Measurements from ENCODE around the gene MT3. TPM values are rescaled to one million over a fixed set of nuclear protein-coding genes. Genes with fewer than 3 reads are reported as not detected.

MT3 gene
- total and polyA plus RNA-seq, 9 of the 15 experiments (the other 6 are each of a cell fraction or from before 2014, with no cell fraction given) = not detected

DNA sequence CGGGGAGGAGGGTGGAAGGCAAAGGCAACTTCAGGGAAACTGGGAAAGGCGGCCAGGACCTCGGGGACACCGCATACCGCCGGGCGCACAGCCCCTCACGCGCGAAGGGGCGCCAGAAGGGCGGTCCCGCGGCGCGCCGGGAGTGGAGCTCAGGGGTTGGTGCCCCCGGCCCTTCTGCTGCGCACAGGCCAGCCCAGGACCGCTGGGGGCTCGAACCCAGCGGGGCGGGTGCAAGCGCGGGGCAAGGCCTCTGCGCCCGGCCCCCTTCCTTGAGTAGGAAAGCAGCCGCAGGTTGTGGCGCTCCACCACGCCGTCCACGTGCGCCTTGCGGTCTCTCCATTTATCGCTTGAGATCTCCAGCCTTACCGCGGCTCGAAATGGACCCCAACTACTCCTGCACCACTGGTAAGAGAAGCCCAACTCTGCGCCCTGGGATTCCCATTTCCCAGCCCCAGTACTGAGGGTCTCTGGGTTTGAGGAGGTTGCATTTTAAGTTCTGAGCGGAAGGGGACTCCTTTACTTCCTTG, 46.2 kb downstream of the MT3 start:
- H3K4me3 ChIP-seq = no peak overlapping the region
- in situ Hi-C loops (cut with MboI) = no loop called here
- ATAC-seq (no peak), FAIRE-seq (no peak), DNase-seq (ENCODE audit: extremely low read depth in 1 of 4, low spot score in 3 of 4) (no peak)
- no peak overlapping the region for H3K4me2 ChIP-seq (ENCODE audit: insufficient read depth, low read length)
- H3K79me2 ChIP-seq (ENCODE audit: control insufficient read depth, insufficient read depth, low read length) = no peaks in the 10 kb centered on the region
- ChIA-PET POLR2A (no interaction called here), CTCF (ENCODE audit: low intra/inter-chr PET ratio) (no interaction called here)
- H3K36me3 ChIP-seq (ENCODE audit: control insufficient read depth, insufficient read depth, low read length) = no peaks in the 10 kb centered on the region
- H3K27ac ChIP-seq (ENCODE audit: extremely low read depth, low read depth, low read length) = no peak overlapping the region
- no peaks in the 10 kb centered on the region for H3K9me1 ChIP-seq (ENCODE audit: control insufficient read depth, insufficient read depth, low read length)
- H3K9me3 ChIP-seq (replicated peaks; ENCODE audit: control insufficient read depth, insufficient read depth, low read depth, low read length) = no peaks in the 10 kb centered on the region
- H4K20me1 ChIP-seq (replicated peaks; ENCODE audit: control insufficient read depth, insufficient read depth, low read length) = 0 out of 2 replicates have a peak, but pooled peaks cover 7% of the 10 kb centered on the region
- H3K9ac ChIP-seq (ENCODE audit: insufficient read depth in 1 of 2, low read depth in 2 of 2, low read length in 2 of 2) = no peak overlapping the region
- no peak overlapping the region for H2AFZ ChIP-seq (ENCODE audit: low read depth, low read length)
- BruUV-seq (replicated peaks) = no TSS peak
- intact Hi-C loops (cut with micrococcal nuclease) = no loop called here
- WGBS (ENCODE audit: insufficient coverage, low coverage, missing lambda C conversion rate) = under 1% methylated on average over 35 of the region's 40 CpGs
- peaks cover 0 to 23% of the 10 kb centered on the region in 2 experiments; a peak in 2 of 5 replicates for H3K4me1 ChIP-seq (replicated peaks in 1 of 2; ENCODE audit: control insufficient read depth in 2 of 2, insufficient read depth in 2 of 2, low read length in 2 of 2)
- TF ChIP-seq, protein P1, sequence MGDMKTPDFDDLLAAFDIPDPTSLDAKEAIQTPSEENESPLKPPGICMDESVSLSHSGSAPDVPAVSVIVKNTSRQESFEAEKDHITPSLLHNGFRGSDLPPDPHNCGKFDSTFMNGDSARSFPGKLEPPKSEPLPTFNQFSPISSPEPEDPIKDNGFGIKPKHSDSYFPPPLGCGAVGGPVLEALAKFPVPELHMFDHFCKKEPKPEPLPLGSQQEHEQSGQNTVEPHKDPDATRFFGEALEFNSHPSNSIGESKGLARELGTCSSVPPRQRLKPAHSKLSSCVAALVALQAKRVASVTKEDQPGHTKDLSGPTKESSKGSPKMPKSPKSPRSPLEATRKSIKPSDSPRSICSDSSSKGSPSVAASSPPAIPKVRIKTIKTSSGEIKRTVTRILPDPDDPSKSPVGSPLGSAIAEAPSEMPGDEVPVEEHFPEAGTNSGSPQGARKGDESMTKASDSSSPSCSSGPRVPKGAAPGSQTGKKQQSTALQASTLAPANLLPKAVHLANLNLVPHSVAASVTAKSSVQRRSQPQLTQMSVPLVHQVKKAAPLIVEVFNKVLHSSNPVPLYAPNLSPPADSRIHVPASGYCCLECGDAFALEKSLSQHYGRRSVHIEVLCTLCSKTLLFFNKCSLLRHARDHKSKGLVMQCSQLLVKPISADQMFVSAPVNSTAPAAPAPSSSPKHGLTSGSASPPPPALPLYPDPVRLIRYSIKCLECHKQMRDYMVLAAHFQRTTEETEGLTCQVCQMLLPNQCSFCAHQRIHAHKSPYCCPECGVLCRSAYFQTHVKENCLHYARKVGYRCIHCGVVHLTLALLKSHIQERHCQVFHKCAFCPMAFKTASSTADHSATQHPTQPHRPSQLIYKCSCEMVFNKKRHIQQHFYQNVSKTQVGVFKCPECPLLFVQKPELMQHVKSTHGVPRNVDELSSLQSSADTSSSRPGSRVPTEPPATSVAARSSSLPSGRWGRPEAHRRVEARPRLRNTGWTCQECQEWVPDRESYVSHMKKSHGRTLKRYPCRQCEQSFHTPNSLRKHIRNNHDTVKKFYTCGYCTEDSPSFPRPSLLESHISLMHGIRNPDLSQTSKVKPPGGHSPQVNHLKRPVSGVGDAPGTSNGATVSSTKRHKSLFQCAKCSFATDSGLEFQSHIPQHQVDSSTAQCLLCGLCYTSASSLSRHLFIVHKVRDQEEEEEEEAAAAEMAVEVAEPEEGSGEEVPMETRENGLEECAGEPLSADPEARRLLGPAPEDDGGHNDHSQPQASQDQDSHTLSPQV (IDR thresholded peaks at IDR 0.05) = no peak
- TF ChIP-seq ZNF584 (CRISPR knock-in tag; IDR thresholded peaks at IDR 0.05; ENCODE audit: low read depth) = no peak
- TF ChIP-seq RNF2 (IDR thresholded peaks at IDR 0.05) = no peak
- no peak for TF ChIP-seq ZNF24 (IDR thresholded peaks at IDR 0.05)
- peaks cover 49 to 79% of the 10 kb centered on the region in 2 experiments for H3K27me3 ChIP-seq (ENCODE audit: control insufficient read depth in 2 of 2, insufficient read depth in 2 of 2, low read length in 2 of 2)
